ENCODE results near the gene TEX261. TPM values are rescaled to one million over a fixed set of nuclear protein-coding genes. Genes with fewer than 3 reads are reported as not detected.
A peak's percentile ranks its signal among the peaks of the same experiment; 100 is the strongest.

TEX261 gene
- total and polyA plus RNA-seq, 2 of the 8 experiments (the other 6 are each of a cell fraction or from before 2014, with no cell fraction given): 25.2 to 30.1 TPM

GRCh38 chr2:70981866-70982810, 12.5 kb downstream of the TEX261 start:
- CTCF ChIA-PET (ENCODE audit: partially characterized antibody): interaction anchor here (1.0 to 7.1 kb wide), 13 partner anchors 8 to 265 kb away, joined by 3 to 66 read pairs (median 5); partner anchors contain the start of gene TEX261
- no peak for FAIRE-seq
- TF ChIP-seq RXRA (IDR thresholded peaks at IDR 0.05; ENCODE audit: insufficient read depth, low read depth, low read length) (no peak), FOSL1 (IDR thresholded peaks at IDR 0.05; ENCODE audit: insufficient read depth, low read depth, low read length) (no peak), SIN3A (conservative IDR thresholded peaks at IDR 0.05 in 1 of 2, IDR thresholded peaks at IDR 0.05 in 1 of 2; ENCODE audit: low read depth in 1 of 2, low read length in 2 of 2) (no peak), EGR1 (IDR thresholded peaks at IDR 0.05; ENCODE audit: borderline replicate concordance, low read depth, low read length) (no peak), SIX5 (IDR thresholded peaks at IDR 0.05; ENCODE audit: low read depth, low read length) (no peak), BRCA1 (IDR thresholded peaks at IDR 0.05; ENCODE audit: low read depth, low read length) (no peak), HDAC6 (IDR thresholded peaks at IDR 0.05; ENCODE audit: low read depth, low read length) (no peak), SP4 (IDR thresholded peaks at IDR 0.05; ENCODE audit: low read length) (no peak), KDM1A (IDR thresholded peaks at IDR 0.05; ENCODE audit: borderline replicate concordance, low read length) (no peak), ATF2 (IDR thresholded peaks at IDR 0.05; ENCODE audit: low read length) (no peak)

More at GRCh38 chr2:70981866-70982810, 12.5 kb downstream of the TEX261 start:
- Histone ChIP-seq H3K27ac (ENCODE audit: low read depth, low read length) (no peak overlapping the region), H3K9ac (replicated peaks in 1 of 4; ENCODE audit: extremely low read depth in 1 of 4, low read depth in 3 of 4, low read length in 3 of 4) (no peak overlapping the region), H2AK5ac (ENCODE audit: low read depth, low read length) (0 out of 2 replicates have a peak overlapping the region, but pooled peaks have one; percentile 57), H3K14ac (ENCODE audit: insufficient read length) (no peak overlapping the region), H3K23me2 (ENCODE audit: low read depth, low read length) (peaks cover 5% of the 10 kb centered on the region; the same call in 1 of the 2 replicates), H2BK5ac (ENCODE audit: low read depth, low read length) (no peak overlapping the region), H3K4me1 (replicated peaks in 1 of 4; ENCODE audit: control insufficient read depth in 3 of 4, insufficient read depth in 4 of 4, low read length in 3 of 4) (peaks cover 0 to 15% (median 5%) of the 10 kb centered on the region in 4 experiments; a peak in 4 of 7 replicates), H2BK20ac (ENCODE audit: low read length) (no peak overlapping the region), H3K9me3 (ENCODE audit: insufficient read depth in 2 of 2, low read depth in 1 of 2, low read length in 1 of 2) (no peaks in the 10 kb centered on the region), H3K79me1 (ENCODE audit: low read depth, low read length) (no peaks in the 10 kb centered on the region), H3K4me2 (ENCODE audit: insufficient read depth in 1 of 2, low read depth in 2 of 2, low read length in 2 of 2) (no peak overlapping the region), H3K79me2 (ENCODE audit: control insufficient read depth in 1 of 2, insufficient read depth in 2 of 2, low read length in 2 of 2) (no peaks in the 10 kb centered on the region), H4K20me1 (replicated peaks in 1 of 2; ENCODE audit: control insufficient read depth in 1 of 2, insufficient read depth in 2 of 2, low read length in 2 of 2) (peaks cover 0 to 9% of the 10 kb centered on the region in 2 experiments), H2BK12ac (ENCODE audit: low read depth, low read length) (no peak overlapping the region), H3K4ac (replicated peaks; ENCODE audit: insufficient read length, low read depth, low read length) (no peak overlapping the region), H3K23ac (ENCODE audit: insufficient read length) (no peak overlapping the region), H2BK120ac (replicated peaks; ENCODE audit: low read depth, low read length) (no peak overlapping the region), H3K27me3 (replicated peaks in 1 of 4; ENCODE audit: control insufficient read depth in 3 of 4, extremely low read depth in 1 of 4, insufficient read depth in 3 of 4, low read length in 3 of 4) (peaks cover 0 to 20% (median 9%) of the 10 kb centered on the region in 4 experiments; a peak in 5 of 7 replicates), H4K91ac (replicated peaks; ENCODE audit: insufficient read length, low read length) (no peak overlapping the region), H4K8ac (ENCODE audit: extremely low read depth, insufficient read depth, low read length) (no peak overlapping the region), H3K56ac (replicated peaks; ENCODE audit: insufficient read length, low read depth, low read length) (no peak overlapping the region), H3K36me3 (ENCODE audit: control insufficient read depth in 2 of 4, insufficient read depth in 4 of 4, low read length in 3 of 4) (no peaks in the 10 kb centered on the region), H2AFZ (ENCODE audit: low read length) (no peak overlapping the region), H3K18ac (ENCODE audit: extremely low read depth, low read length) (no peak overlapping the region), H3K4me3 (ENCODE audit: extremely low read depth in 1 of 4, insufficient read depth in 2 of 4, low read depth in 3 of 4, low read length in 4 of 4) (no peak overlapping the region), H2BK15ac (ENCODE audit: low read length) (no peak overlapping the region), H4K5ac (ENCODE audit: insufficient read length, low read depth, low read length) (no peak overlapping the region)
- DNase-seq (ENCODE audit: low read depth in 1 of 2, low spot score in 2 of 2): no peak
- WGBS, 2 experiments (ENCODE audit: extremely low coverage in 1 of 2, insufficient coverage in 1 of 2, insufficient read length in 1 of 2, insufficient replicate concordance in 2 of 2, low coverage in 1 of 2, low lambda C conversion rate in 2 of 2, missing lambda C conversion rate in 1 of 2): 95% methylated on average over 12 of the region's 14 CpGs; no CpG with 5 or more reads in 1 of the 2 experiments
- POLR2A ChIA-PET (ENCODE audit: partially characterized antibody): no interaction called here

Data from H1 (cell line).